NCI-H1930 (cell line): ENCODE measurements around the gene ZNF469.
"Not testable (repeated sequence)": the region's sequence is repeated elsewhere in the genome, so short reads cannot be mapped to it uniquely, and the experiment has no call there.

Experiments
- DNase-seq, 2 experiments: peaks; one replicate each; lab custom pipeline; 2025; lab: John Stamatoyannopoulos, UW

ZNF469 gene

DNA sequence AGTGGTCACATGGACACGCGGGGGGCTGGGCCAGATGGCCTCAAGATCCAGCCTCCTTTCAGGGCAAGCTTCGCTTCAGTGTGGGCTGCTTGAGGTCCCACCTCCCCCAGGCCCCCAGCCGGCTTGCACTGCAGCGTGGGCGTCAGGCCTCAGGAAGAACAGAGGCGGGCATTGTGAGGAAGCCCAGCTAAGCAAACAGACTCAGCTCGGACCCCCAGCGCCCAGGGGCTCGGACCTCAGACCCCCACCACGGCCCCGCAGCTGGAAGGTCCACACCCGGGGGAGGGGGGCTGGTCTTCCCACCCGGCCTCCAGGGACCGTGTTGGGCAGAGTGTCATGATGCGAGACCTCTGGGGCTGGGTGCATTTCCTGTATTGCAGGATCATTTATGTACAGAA lies 24.7 kb upstream of the ZNF469 start:
- no peak for DNase-seq

DNA sequence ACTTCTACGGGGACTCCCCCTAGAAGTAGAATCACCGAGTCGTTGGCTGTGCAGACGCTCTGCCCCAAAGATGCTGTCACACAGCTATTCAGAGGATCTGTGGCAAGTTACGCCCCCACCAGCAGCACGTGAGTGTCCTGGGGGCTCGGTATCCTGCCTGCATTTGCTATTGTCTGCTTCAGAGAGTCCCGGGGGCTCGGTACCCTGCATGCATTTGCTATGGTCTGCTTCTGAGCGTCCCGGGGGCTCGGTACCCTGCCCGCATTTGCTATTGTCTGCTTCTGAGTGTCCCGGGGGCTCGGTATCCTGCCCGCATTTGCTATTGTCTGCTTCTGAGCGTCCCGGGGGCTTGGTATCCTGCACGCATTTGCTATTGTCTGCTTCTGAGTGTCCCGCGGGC lies 23.8 kb upstream of the ZNF469 start:
- no peak for DNase-seq

DNA sequence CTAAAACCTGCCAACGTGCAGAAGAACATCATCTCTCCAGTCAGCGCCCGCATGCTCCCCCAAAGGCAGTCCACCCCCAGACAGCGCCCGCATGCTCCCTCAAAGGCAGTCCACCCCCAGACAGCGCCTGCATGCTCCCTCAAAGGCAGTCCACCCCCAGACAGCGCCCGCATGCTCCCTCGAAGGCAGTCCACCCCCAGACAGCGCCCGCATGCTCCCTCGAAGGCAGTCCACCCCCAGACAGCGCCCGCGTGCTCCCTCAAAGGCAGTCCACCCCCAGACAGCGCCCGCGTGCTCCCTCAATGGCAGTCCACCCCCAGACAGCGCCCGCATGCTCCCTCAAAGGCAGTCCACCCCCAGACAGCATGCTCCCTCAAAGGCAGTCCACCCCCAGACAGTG lies 22.4 kb upstream of the ZNF469 start:
- DNase-seq = not testable (repeated sequence)

DNA sequence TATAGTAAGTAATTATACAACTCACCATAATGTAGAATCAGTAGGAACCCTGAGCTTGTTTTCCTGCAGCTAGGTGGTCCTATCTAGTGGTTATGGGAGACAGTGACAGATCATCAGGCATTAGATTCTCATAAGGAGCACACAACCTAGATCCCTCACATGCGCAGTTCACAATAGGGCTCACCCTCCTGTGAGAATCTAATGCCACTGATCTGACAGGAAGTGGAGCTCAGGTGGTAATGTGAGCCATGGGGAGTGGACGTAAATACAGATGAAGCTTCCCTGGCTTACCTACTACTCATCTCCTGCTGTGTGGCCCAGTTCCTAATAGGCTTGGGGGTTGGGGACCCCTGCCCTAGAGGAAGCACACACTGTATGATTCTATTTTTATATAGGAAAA lies 21.8 kb upstream of the ZNF469 start:
- no peak for DNase-seq

DNA sequence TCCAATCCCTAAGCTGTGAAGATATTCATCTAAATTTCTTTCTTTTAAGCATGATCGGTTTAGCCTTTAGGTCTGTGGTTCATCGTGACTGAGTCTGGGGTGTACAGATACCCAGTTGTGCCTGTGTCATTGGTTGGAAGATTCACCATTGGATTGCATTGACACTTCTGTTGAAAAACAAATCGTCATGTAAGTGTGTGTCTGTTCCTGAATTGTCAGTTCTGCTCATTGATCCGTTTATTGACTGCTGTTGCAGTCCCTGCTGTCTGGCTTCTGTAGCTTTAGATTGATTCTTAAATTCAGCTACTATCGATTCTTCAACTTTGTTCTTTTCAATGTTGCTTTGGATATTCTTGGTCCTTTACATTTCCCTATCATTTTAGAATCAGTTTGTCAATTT lies 21.0 kb upstream of the ZNF469 start:
- no peak for DNase-seq

DNA sequence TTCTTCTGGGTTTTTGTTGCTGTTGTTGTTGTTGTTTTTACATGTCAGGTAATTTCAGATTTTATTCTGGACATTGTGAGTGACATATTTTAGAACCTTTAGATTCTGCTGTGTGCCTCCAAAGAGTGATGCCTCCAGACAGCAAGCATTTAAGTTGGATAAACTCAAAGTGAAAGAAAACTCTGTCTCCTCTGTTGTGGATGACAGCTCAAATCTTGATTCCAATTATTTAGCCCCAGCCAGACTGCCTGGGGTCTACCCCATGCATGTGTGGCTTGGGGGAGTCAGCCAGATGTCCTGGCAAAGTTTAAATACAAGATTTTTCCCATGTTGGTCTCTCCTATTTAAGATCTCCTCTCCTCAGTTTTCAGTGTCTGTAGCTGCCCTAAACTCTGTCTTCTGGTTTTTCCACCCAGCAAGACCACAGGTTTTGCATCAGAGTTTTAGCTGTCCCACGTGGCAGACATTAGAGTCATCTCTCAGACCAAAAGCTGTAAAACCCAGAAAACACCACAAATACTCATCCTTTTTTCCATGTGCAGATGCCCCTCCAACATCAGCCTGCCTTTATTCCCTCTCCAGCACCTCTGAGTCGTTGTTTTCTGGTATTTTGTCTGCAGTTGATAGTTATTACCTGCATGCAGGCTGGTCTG lies 19.4 kb upstream of the ZNF469 start:
- no peak for DNase-seq

DNA sequence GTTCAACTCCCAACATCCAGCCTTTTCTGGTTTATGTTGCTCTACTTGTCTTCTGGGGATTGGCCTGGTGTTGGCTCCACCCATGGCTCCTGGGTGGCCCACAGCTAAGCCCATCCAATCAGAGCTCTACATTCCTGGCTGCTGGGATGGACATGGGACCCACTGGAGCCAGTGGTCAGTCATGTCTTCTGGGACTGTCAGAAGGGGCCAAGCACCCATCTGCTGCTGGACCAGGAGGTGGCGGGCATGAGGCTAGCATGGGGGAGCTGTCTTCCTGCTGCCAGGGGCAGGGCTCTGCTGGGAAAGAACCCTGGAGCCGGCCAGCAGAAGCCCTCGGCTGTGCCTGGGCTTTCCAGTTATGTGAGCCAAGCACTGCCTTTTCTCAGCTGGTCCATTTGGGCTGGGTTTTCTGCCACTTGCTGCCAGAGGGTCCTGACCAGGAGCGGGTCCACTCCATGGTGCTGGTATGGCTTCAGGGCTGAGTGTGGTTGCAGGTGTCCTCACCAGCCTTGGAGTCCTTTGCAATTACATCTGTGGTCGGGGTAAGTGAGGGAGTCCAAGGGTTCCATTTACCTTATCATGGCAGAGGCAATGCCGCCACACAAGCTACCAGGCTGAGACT lies 17.4 kb upstream of the ZNF469 start:
- no peak for DNase-seq

DNA sequence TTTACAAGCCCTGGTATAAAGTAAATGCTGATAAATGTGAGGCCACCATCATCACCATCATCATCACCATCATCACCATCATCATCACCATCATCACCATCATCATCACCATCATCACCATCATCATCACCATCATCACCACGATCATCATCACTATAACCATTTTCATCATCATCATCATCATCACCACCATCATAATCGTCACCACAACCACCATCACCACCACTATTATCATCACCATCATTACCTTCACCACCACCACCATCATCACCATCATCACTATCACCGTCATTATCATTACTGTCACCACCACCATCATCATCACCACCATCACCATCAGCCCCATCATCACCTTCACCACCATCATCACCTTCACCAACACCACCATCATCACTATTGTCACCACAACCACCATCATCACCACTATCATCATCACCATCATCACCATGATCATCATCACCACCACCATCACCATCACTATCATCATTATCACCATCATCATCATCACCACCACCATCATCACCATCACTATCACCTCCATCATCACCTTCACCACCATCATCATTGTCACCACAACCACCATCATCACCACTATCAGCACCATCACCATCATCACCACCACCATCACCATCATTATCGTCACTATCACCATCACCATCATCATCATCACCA lies 16.6 kb upstream of the ZNF469 start:
- no peak for DNase-seq

DNA sequence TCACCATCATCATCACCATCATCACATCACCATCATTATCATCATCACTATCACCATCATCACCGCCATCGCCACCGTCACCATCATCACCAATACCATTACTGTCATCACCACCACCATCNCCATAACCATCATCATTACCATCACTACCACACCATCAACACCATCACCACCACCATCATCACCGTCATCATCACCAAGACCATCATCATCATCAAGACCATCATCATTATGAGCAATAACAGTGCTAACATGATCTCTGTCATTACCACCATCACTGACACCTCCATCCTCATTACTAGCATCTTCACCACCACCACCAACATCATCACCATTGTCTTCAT lies 16.1 kb upstream of the ZNF469 start:
- no peak for DNase-seq

DNA sequence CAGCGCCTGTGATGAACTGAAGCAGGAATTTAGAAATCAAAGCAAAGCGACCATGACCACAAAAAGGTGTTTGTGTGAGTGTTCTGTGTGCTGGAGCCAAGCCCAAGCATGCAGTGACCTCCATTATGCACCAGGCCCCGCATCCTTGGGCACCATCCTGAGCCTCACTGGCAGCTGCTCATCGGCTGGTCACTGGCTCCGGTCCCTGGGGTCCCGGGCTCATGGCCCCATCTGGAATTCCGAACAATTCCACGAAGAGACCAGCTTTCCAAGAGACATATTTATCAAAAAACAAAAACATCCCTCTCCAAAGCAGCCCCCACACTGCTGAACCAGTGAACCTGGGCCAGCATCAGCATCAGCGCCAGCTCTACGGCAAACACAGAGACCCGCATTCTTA lies 15.2 kb upstream of the ZNF469 start:
- DNase-seq = no peak

DNA sequence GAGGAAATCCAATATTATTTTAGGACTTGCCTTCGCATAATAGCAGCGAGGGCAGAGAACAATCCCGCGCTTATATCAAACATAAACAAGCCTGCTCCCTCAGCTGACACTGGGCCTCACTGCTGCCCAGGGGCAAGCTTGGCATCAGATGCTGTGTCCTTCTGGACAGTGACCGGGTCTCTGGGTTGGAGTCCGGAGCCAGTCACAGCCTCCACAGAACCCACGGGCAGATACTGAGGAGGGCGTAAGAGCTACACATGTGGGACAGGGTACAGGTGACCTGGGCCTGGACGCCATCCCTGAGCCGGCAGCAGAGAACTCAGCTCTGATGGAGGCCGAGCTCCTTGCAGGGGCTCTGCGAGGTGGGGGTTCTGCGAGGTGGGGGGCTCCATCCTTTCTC lies 14.7 kb upstream of the ZNF469 start:
- DNase-seq = no peak

DNA sequence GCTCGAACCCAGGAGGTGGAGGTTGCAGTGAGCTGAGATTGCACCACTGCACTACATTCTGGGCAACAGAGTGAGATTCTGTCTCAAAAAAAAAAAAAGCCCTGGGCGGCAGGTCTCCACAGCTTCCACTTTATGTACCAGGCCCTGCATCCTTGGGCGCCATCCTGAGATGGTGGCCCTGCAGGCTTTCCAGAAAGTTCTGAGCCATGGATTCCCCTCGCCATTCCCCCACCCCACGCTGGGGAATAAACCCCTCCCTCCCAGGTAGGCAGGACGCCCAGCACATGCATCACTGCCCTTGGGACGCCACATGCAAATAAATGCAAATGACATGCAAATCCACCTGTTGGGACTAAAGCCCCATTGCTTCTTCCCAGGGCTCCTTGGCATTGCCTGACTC lies 13.8 kb upstream of the ZNF469 start:
- DNase-seq = no peak

DNA sequence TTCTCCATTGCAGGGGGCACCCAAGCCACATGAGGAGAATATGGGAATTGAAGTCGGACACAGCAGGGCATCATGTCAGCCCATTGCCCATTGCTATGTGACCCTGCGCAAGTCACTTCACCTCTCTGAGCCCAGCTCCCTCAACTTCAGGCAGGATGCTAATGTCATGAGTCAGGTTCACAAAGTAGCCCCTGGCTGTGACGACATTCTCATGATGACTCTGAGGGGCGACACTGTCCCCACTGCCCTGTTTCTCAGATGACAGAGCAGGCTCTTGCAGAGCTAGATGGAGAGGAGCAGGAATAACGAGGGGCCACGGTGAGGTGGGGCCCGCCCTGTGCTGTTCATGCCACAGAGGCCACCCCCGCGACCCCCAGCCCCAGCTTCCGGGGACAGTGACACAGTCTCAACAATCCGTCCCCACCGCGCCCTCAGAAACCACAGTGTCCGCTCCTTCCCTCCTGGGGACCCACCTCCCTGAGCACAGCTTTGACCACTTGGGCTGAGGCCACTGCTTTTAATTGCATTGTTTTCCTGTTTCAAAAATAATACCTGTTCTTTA lies 13.2 kb upstream of the ZNF469 start:
- DNase-seq = no peak

DNA sequence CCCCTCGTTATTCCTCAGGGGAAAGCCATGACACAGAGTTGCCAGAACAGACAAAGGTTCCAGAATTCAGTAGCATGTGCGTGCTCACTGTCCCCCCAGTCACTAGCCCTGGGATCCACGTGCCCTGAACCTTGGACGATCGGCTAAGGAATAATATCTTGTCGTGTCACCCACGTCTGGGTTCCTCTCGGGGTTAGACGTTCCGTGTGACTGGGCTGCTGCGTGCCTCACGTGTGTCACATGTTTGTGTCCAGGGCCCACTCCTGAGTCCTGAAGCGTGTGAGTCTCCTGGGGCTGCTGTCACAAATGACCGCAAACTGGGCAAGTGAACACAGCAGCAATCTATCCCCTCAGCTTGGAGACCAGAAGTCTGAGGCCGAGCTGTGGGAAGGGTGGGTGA lies 12.4 kb upstream of the ZNF469 start:
- DNase-seq = no peak

DNA sequence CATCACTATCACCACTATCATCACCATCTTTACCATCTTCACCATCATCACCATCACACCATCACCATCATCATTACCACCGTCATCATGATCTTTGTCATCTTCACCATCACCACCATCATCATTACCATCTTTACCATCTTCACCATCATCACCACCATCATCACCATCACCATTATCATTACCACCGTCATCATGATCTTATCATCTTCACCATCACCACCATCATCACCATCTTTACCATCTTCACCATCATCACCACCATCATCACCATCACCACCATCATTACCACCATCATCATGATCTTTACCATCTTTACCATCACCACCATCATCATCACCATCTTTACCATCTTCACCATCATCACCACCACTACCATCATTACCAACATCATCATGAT lies 10.2 kb upstream of the ZNF469 start:
- no peak for DNase-seq

DNA sequence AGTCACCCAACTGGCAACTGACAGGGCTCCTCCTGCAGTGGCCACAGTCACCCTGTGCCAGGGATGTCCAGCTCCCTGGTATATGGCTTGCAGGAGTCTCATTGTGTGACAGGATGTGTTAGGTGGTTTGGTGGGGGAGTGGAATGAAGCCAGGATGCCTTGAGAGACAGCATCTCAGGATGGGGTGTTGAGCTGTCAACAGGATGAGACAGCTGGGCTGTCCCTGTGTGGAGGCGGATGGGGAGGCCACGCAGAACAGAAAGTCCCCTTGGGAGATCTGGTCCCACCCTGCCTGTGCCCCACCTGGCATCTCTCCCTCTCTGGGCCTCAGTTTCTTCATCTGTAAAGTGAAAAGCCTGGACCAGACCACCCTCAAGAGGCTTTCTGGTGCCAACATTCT lies 9.5 kb upstream of the ZNF469 start:
- no peak for DNase-seq

DNA sequence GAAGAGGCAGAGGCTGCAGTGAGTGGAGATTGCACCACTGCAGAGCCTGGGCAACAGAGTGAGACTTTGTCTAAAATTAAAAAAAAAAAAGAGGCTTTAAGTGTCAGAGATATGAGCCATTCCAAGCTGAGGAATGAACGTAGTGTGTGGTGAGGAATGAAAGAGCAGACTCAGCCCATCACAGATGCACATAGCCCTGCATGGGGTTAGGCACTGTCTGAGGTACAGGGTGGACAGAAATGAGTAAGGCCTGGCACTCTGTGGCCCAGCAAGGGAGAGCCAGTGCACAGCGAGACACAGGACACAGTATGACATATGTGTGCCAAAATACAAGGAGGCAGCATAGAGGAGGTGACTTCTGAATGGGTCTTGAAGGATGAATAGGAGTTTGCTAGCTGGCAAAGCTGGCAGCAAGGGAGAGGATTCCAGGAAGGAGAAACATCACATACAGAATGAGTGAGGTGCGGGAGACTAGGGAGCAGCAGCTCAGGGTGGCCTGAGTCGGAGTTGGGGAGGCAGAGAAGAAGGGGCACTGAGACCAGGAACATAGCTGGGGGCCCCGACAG lies 8.7 kb upstream of the ZNF469 start:
- DNase-seq = no peak

DNA sequence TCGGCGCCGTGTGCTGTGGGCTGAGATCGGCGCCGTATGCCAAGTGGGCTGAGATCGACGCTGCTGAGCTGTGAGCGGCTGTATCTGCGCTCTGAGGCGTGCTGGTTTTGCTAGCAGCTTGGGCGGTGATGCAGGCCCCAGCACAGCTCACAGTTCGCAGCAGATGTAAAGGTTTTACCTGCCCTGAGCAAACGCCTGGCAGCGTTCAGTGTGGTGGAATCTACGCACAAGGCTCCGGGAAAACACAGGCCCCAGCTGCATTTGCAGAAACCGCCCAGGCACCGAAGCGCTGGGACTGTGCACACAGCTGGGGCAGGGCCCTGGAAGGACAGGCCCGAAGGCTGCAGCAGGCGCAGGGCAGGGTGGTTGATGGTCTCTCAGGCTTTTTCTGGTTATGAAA lies 8.0 kb upstream of the ZNF469 start:
- no peak for DNase-seq

DNA sequence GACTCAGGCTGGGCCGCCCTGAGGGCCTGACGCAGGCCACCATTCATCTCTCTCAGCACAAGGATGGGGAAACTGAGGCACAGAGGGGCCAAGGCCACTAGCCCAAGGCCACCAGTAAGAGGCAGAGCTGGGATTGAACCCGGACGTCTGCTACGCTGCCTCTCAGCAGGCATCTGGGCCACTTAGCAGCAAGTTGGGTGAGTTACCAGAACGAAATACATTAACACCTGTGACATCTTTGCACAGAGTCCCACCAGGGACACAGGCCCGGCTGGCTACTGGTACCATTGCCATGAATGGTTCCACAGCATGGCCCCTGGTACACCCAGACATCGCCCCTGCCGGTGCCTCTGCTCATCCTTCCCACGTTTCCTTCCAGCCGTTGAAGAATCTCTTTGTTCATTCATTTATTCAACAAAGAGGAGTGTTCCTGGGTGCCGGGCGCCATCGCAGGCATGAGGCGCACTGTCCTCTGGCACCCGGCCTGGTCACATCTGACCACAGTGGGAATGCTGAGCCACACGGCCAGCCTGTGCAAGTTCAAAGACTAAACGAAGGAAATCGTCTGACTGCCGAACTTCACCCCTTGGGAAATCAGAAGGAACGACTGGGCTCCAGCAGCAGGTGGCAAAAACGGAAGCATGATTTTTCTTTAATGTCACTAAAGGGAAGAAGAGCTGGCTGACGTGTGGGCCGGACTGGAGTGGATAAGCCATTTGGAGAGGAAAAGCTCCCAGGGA lies 7.4 kb upstream of the ZNF469 start:
- no peak for DNase-seq

DNA sequence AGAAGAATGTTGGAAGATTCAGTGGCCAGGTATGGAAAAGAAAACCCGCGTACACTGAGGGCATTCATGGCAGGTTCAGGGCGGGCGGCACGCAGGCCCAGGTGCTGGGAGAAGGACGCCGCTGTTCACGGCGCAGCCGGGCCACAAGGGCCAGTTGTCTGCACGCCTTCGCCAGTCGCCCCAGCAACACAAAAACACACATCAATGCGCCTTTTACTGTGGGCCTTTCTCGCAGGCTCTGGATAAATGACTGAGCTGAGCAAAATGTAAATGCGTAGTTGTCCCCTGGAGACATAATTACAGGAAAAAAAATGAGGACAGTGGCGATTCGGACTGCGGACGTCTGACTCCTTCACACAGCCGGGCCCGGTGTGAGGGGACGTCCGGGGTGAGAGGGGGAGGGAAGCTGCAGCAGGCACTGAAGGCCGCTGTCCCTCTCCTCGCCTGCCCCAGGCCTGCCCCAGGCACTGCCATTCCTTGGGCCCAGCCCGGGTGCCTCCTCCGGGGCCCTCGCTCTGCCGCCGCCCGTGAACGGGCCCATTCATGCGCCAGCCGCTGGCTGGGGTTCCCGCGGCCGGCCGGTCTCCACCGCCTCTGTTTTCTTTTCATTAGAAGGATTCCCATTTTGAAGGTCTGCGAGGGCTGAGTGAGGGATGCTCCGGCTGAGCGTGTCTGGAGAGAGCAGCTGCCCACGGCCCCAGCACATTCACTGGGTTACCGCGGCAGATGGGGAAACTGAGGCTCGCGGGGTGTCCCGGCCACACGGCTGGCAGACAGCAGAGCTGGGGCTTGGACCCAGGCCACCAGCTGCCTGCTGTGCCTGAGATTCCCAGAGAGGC lies 6.5 kb upstream of the ZNF469 start:
- no peak for DNase-seq
